Astrocyte of the spinal cord (primary cell): Measurements from ENCODE around the gene IL22RA2.

Experiments
- DNase-seq: peaks from one replicate; pipeline ENCODE4 v3.0.0; 2011; ENCODE audit warnings: low read depth, low spot score
- H3K4me3 ChIP-seq: 2 replicates; pipeline ENCODE4 v1.5.1; 2011; ENCODE audit warnings: low read depth, mild to moderate bottlenecking, low read length, moderate library complexity
- CTCF ChIP-seq: IDR thresholded peaks from 2 replicates; pipeline ENCODE4 v1.5.1; 2012; ENCODE audit warnings: low read depth, mild to moderate bottlenecking, low read length, inconsistent platforms
- in situ Hi-C: cut with HindIII; loops from 2 replicates; pipeline ENCODE4 v1.10.0; 2017; ENCODE audit warnings: low sequenced_read_pairs

IL22RA2 gene

GRCh38 chr6:137200288-137200687 lies 26.8 kb upstream of the IL22RA2 start:
- no peak for TF ChIP-seq CTCF
- in situ Hi-C loops: no loop called here
- no peak overlapping the region for H3K4me3 ChIP-seq
- DNase-seq: no peak

DNA sequence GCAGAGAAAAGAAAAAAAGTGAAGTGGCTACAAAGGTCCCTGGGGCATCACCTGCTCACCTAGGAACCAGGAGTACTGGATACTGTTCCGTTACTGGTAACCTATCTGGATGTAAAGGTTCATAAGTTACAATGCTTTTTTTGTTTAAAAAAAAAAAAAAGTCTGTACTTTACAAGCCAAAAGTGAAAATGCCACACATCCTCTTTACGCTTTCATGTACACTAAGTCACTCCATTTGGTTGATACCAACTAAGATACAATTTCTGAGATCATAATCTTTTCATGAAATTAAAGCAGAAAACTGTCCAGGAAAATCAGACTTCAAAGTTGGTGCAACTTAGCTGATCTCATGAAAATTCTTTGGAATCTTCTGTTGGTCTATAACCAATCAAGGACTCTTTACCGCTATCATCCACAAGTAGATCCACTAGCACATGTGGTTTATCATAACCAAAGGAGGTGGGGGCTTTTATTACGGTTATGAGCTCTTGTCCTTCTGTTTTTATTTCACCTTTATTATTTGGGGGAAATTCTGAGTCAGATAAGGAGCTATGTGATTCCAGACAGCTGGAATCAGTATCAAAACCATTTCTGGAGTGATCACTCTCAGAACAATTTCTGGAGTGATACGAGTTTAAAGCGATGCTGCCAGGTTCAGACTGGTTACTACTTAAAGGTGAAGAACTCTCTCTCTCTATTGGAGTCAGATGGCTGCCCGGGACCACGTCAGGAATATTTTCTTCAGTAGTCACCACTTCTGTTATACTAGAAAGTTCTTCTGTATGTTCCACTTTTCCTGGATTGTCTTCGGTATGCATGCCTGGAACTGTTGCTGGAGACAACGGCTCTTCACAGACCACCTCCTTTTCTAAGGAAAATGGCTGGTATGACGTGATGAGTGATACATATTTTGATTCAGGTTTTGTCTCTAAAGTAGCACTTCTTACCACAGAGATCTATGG lies 24.5 kb upstream of the IL22RA2 start:
- TF ChIP-seq CTCF: no peak
- no peak for DNase-seq
- H3K4me3 ChIP-seq: no peak overlapping the region
- in situ Hi-C loops: no loop called here

DNA sequence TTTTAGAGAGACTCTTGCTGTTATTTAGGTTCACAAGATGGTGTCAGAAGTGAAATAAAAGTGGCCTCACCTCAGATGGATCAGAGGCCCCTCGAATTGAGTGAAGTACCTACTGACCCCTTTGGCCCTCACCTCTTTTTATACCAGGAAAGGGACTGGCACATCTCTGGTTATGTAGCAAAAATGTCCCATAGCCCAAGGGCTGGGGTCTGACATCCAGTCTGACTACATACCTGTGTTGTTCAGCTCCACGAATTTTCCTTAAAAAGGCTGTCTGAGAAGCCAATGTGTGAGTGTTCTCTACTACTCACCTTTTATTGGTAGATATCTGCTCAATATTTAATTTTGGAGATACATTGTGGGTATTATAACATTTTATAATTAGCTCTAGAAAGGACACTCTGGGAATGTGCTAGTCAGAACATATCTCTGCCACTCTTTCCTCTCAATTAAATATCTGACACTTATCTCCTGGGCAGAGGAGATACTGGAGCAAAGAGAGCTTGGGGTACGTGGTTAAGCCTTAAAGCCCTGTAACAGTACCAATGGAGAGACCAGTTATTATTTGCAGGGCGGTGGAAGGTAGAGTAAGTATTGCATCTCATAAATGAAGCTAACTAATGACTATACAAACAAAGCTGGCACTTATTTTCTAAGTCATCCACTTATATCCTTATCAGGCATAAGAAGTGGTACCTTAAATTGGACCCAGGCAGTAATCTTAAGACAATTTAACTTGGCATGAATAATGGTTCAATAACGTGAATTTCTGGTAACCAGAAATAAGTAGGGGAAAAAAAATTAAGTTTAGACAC lies 20.0 kb upstream of the IL22RA2 start:
- in situ Hi-C loops: no loop called here
- no peak overlapping the region for H3K4me3 ChIP-seq
- DNase-seq: no peak
- no peak for TF ChIP-seq CTCF

DNA sequence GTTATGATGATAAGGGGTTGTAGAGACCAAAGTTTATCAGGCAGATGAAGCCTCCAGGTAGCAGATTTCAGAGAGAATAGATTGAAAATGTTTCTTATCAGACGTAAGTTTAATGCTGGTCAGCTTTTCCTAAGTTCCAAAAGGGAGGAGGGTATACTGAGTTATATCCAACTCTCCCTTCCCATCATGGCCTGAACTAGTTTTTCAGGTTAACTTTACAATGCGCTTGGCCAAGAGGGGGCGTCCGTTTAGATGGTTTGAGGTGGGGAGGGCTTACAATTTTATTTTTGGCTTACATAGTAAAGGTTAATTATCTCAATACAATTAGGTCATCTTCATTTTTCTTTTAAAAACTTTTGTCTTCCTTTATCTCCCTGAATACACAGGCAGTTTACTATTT lies 19.4 kb upstream of the IL22RA2 start:
- no peak for TF ChIP-seq CTCF
- in situ Hi-C loops: no loop called here
- DNase-seq: no peak
- H3K4me3 ChIP-seq: no peak overlapping the region

- H3K4me3 ChIP-seq: no peak overlapping the region
- no peak for DNase-seq
- TF ChIP-seq CTCF: no peak
- in situ Hi-C loops: no loop called here
Observed at GRCh38 chr6:137191670-137192069, 18.2 kb upstream of the IL22RA2 start.

- no peak for TF ChIP-seq CTCF
- H3K4me3 ChIP-seq: no peak overlapping the region
- in situ Hi-C loops: no loop called here
- no peak for DNase-seq
Observed at GRCh38 chr6:137191236-137191635, 17.8 kb upstream of the IL22RA2 start.
